Ovary (tissue), 3 donors: ENCODE results near the gene TCF4.

Source experiments
- EP300 ChIP-seq: sonication (generic); formaldehyde crosslinking; IDR thresholded peaks from one replicate; pipeline ENCODE4 v1.6.1; 2017; ENCODE audit warnings: antibody characterized with exemption
- TF ChIP-seq, protein P1 (sequence below), 3 donors: fragments of 450-650 bp in 2 of 3; fragments of 200-600 bp in 1 of 3; IDR thresholded peaks; one replicate each; pipeline versions ENCODE4 v1.5.1 to v1.8.0; 2016 to 2022; ENCODE audit warnings: antibody characterized with exemption in 3 of 3, mild to moderate bottlenecking in 1 of 3
- donor health status: DM: no; HTN: no; CAD: no.

GRCh38 chr18:55552526-55553189 is 35.3 kb downstream of the TCF4 start:
- TF ChIP-seq, protein P1, sequence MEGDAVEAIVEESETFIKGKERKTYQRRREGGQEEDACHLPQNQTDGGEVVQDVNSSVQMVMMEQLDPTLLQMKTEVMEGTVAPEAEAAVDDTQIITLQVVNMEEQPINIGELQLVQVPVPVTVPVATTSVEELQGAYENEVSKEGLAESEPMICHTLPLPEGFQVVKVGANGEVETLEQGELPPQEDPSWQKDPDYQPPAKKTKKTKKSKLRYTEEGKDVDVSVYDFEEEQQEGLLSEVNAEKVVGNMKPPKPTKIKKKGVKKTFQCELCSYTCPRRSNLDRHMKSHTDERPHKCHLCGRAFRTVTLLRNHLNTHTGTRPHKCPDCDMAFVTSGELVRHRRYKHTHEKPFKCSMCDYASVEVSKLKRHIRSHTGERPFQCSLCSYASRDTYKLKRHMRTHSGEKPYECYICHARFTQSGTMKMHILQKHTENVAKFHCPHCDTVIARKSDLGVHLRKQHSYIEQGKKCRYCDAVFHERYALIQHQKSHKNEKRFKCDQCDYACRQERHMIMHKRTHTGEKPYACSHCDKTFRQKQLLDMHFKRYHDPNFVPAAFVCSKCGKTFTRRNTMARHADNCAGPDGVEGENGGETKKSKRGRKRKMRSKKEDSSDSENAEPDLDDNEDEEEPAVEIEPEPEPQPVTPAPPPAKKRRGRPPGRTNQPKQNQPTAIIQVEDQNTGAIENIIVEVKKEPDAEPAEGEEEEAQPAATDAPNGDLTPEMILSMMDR (IDR thresholded peaks at IDR 0.05) = no peak
- no peak for TF ChIP-seq EP300
